NCI-H1930 (cell line): ENCODE measurements around the gene ARMH4.
"Not testable (repeated sequence)": the region's sequence is repeated elsewhere in the genome, so short reads cannot be mapped to it uniquely, and the experiment has no call there.

Experiments
- DNase-seq, 2 experiments: peaks; one replicate each; lab custom pipeline; 2025; lab: John Stamatoyannopoulos, UW

ARMH4 gene

GRCh38 chr14:58143106-58143505 lies 8.9 kb downstream of the ARMH4 start:
- no peak for DNase-seq

- DNase-seq = no peak
Observed at GRCh38 chr14:58141893-58142292, 10.1 kb downstream of the ARMH4 start.

GRCh38 chr14:58138714-58139482 lies 13.1 kb downstream of the ARMH4 start:
- no peak for DNase-seq

- no peak for DNase-seq
Observed at GRCh38 chr14:58138031-58138713, 13.8 kb downstream of the ARMH4 start.

- no peak for DNase-seq
Observed at GRCh38 chr14:58133739-58134138, 18.3 kb downstream of the ARMH4 start.

- DNase-seq = no peak
Observed at GRCh38 chr14:58131386-58131785, 20.6 kb downstream of the ARMH4 start.

- DNase-seq = no peak
Observed at GRCh38 chr14:58130116-58130782, 21.8 kb downstream of the ARMH4 start.

GRCh38 chr14:58129208-58129607 lies 22.8 kb downstream of the ARMH4 start:
- no peak for DNase-seq

- DNase-seq = no peak
Observed at GRCh38 chr14:58128416-58128815, 23.6 kb downstream of the ARMH4 start.

GRCh38 chr14:58122546-58122945 lies 29.5 kb downstream of the ARMH4 start:
- DNase-seq = not testable (repeated sequence)

GRCh38 chr14:58121530-58122186 lies 30.4 kb downstream of the ARMH4 start:
- DNase-seq = no peak

- DNase-seq = no peak
Observed at GRCh38 chr14:58119381-58119780, 32.6 kb downstream of the ARMH4 start.

GRCh38 chr14:58118097-58118815 lies 33.8 kb downstream of the ARMH4 start:
- no peak for DNase-seq

- no peak for DNase-seq
Observed at GRCh38 chr14:58109744-58110143, 42.3 kb downstream of the ARMH4 start.

- DNase-seq = no peak
Observed at GRCh38 chr14:58108717-58109116, 43.3 kb downstream of the ARMH4 start.

- DNase-seq = peak in 1 of 2 experiments; percentile 9
Observed at GRCh38 chr14:58107947-58108552, 44.0 kb downstream of the ARMH4 start.

GRCh38 chr14:58107041-58107440 lies 45.0 kb downstream of the ARMH4 start:
- DNase-seq = no peak

GRCh38 chr14:58106446-58106845 lies 45.6 kb downstream of the ARMH4 start:
- no peak for DNase-seq

- DNase-seq = no peak
Observed at GRCh38 chr14:58104808-58105207, 47.2 kb downstream of the ARMH4 start.

- no peak for DNase-seq
Observed at GRCh38 chr14:58100735-58101368, 51.2 kb downstream of the ARMH4 start.

- no peak for DNase-seq
Observed at GRCh38 chr14:58099682-58100081, 52.3 kb downstream of the ARMH4 start.
